Body of pancreas (tissue), 4 donors: ENCODE measurements around the gene TPD52L2.
A peak's percentile ranks its signal among the peaks of the same experiment; 100 is the strongest.

Experiments used
- POLR2A ChIP-seq, 3 donors: fragments of 450-650 bp; IDR thresholded peaks; one replicate each; pipeline ENCODE4 v1.6.1; 2016; ENCODE audit warnings: antibody characterized with exemption in 3 of 3, mild to moderate bottlenecking in 2 of 3
- TF ChIP-seq, protein P1 (sequence below), 7 experiments: fragments of 450-650 bp in 4 of 7; fragments of 200-600 bp in 3 of 7; sonication (generic) in 3 of 7; IDR thresholded peaks; one replicate each; pipeline ENCODE4 v1.5.1; 2016 to 2019; ENCODE audit warnings: antibody characterized with exemption in 7 of 7

- peak in 2 of 3 donors; percentile 14 to 28 for TF ChIP-seq POLR2A (IDR thresholded peaks at IDR 0.05)
- TF ChIP-seq, protein P1, sequence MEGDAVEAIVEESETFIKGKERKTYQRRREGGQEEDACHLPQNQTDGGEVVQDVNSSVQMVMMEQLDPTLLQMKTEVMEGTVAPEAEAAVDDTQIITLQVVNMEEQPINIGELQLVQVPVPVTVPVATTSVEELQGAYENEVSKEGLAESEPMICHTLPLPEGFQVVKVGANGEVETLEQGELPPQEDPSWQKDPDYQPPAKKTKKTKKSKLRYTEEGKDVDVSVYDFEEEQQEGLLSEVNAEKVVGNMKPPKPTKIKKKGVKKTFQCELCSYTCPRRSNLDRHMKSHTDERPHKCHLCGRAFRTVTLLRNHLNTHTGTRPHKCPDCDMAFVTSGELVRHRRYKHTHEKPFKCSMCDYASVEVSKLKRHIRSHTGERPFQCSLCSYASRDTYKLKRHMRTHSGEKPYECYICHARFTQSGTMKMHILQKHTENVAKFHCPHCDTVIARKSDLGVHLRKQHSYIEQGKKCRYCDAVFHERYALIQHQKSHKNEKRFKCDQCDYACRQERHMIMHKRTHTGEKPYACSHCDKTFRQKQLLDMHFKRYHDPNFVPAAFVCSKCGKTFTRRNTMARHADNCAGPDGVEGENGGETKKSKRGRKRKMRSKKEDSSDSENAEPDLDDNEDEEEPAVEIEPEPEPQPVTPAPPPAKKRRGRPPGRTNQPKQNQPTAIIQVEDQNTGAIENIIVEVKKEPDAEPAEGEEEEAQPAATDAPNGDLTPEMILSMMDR (IDR thresholded peaks at IDR 0.05) = no peak
Observed at GRCh38 chr20:63831993-63832686, 32.9 kb upstream of the TPD52L2 start.
